HG02588 (cell line): ENCODE data around the gene TGFBR3L.
"Not testable (repeated sequence)": the region's sequence is repeated elsewhere in the genome, so short reads cannot be mapped to it uniquely, and the experiment has no call there.

ENCODE experiments used
- ATAC-seq: cut with Tn5 transposase; IDR thresholded peaks from one replicate; pipeline ENCODE4 v1.9.1; 2021; ENCODE audit warnings: mild to moderate bottlenecking, moderate library complexity; ENCODE audit not compliant: unreplicated experiment

Gene TGFBR3L

DNA sequence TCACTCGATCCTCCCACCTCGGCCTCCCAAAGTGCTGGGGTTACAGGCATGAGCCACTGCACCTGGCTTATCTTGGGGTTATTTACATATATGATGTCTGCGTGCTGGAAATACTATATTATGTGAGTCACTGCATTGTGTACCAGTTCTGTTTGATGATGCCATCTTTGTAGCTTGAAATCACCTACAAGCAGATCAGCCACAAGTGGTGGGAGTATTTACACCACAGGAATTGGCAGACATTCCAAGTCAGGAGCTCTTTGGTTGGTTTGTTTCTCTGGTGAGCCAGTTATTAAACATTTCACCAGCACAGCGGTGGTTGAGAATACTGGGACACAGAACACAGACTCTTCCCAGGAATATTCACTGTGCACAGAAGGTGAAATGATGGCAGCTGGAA lies 33.3 kb downstream of the TGFBR3L start:
- ATAC-seq = no peak

DNA sequence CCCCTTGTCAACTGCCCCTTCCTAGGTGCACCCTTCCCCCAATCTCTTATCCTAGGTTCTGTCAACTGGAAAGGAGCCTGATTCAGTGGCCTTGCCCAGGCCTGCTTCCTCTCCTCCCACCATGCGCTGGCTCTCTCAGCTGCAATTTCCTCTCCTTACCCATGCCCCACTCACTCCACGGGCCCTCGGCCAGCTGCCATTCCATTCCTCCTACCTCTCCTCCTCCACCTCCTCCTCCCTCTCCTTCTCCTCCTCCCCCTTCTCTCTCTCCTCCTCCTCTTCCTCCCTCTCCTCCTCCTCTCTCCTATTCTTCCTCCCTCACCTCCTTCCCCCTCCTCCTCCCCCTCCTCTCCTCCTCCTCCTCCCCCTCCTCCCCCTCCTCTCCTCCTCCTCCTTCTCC lies 38.4 kb downstream of the TGFBR3L start:
- no peak for ATAC-seq

DNA sequence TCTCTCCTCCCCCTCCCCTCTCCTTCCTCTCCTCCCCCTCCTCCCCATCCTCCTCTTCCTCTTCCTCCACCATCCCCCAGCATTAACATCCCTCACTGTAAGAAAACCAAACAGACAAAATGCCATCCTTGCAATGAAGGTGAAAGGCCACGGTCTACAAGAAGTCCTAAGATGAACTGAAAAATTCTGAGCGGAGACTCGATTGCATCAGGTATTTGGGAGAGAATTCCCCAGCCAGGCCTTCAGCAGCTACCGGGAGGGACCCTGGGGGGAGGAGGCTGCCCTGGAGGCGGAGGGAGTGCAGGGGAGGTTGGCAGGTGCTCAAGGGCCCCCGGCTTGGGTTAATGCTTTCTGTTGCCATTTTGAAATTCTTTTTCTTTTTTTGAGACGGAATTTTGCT lies 38.9 kb downstream of the TGFBR3L start:
- ATAC-seq = no peak

DNA sequence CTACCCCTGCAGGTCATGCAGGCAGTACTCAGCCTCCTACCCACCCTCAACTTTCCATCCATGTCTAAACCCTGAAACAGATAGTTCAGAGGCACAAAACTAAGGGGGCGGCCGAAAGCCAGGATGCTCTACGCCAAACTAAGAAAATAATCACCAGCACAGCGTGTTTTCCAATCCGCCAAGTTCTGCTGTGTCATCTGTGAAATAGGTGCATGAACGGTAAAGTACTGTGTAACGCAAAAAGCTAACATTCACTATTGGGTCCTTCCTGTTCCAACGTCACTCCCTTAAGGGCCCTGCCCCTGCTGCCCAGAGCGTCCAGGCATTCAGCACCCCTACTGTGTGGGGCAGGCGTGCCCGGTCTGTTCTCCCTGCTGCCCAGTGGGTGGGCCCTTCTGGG lies 41.1 kb downstream of the TGFBR3L start:
- ATAC-seq = no peak

DNA sequence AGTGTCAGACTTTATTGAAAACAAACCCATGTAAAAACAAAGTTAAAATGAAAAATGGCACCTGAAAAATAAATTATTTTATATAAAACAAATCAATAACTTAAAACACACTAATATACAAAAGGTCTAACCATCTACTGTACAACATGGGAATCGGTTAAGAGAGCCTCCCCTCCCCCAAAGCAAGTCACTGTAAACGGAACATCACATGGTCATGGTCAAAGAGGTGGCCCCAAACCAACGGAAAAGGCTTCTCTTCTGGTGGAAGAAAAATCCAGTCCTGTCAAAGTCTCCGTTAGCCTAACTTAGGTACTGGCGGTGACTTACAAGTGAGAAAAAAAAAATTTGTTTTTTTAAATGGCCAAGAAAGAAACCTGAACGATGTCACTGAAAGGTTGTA lies 44.6 kb downstream of the TGFBR3L start:
- no peak for ATAC-seq

DNA sequence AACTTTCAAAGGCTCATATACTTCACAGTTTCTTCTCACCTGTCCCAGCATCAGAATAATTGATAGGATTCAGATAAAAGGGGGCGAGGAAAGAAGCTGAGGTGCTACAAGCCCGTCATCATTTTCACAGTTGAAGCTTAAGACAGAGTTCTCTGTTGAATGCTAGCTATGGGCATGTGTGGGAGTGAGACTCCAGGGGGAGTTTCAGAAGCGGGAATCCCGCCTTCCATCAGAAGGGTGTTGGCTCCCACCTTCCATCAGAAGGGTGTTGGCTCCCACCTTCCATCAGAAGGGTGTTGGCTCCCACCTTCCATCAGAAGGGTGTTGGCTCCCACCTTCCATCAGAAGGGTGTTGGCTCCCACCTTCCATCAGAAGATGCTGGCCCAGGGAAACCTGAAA lies 46.5 kb downstream of the TGFBR3L start:
- not testable (repeated sequence) for ATAC-seq

DNA sequence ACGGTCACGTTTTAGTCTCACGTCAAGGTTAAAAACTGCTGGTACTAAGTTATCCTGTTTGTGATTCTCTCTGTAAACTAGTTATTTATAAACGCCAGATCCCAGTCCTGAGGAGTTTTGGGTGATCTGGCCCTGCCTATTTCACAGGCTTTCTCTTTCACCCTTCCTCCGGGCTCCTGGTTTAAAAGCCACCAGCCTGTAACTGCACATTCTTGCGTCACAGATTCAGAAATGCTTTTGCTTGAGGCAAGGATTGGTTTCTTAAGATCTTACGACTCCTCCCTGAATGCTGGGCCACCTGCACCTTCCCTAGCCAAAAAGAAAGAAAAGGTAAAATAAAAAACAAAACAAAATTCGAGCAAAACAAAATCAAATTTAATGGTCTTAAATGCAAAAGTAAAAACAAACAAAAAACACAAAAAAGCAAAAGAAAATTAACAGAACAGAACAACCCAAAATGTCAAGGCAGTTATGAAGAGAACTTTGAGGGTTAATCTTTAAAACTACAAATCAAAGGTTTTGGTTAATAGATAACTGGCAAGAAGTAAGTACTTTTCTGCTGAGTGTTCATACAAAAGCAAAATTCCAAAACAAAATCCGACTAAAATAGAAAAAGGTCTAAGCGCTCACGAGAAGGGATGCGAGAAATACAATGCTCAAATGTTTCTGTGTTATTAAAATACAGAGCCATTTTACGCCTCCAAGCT lies 47.4 kb downstream of the TGFBR3L start:
- no peak for ATAC-seq

DNA sequence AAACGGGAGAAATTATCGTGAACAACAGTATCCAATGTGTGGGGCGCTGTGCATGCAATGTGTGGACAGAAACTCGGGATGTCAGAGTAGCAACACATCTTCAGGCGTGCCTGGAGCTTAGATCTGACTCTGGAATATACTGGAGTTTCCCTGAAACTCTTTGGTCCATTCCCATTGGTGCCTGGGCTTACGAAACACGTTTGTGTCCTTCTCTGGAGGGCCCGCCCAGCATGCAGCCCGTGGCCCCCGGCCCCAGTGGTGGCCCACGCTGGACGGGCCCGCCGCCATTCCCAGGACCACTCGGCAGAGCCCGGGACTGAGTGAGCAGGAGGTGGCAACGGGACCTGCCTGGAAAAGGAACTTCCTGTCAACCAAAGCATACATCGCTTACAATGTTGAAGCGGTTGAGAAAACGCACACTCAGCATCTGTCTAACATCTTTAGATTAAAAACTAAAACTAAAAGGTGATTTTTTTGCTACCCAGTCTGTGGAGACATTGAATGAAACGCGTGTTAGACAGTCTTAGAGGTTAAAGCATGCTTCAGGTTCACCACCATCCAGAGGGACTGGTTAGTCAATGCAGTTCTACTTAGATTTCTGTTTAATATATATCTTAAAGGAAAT lies 48.1 kb downstream of the TGFBR3L start:
- ATAC-seq = no peak

DNA sequence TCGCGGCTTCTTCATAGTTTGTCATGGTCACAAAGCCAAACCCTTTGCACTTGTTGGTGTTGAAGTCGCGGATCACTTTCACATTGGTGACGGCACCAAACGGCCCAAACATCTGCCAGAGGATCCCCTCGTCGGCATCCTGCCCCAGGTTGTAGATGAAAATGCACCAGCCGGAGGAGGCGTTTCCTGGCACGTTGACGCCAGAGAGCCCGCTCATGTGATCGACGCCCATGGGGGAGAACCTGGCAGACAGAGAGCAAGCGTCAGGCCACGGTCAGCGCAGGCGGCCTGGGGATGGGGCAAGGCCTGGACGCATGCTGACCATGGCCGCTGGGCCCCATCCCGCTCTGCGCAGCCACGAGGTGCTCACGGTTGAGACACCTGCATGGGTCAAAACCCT lies 48.9 kb downstream of the TGFBR3L start:
- no peak for ATAC-seq

DNA sequence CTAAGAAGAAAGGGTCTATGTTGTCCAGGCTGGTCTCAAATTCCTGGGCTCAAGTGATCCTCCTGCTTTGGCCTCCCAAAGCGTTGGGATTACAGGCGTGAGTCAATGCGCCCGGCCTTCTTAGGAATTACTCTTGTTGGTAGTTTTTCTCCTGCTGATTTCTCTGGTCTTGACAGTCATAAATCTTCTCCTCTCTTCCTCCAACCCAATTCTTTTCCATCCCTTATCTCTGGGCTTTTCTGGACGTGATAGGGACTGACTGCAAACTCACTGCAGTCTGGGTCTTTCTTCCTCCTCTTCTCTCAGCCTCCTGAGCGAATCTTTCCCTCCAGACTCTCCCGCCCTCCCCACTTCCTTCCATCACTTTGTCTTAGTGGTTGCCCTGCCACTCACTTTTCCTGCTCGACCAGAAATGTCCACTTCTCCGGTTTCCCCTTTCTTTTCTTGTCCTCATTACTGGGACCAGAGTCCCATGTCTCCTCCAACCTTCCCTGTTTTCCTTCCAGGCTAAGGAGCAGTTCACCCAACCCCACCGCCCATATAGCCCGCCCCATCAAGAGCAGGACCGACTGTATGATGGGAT lies 50.7 kb downstream of the TGFBR3L start:
- ATAC-seq = no peak

DNA sequence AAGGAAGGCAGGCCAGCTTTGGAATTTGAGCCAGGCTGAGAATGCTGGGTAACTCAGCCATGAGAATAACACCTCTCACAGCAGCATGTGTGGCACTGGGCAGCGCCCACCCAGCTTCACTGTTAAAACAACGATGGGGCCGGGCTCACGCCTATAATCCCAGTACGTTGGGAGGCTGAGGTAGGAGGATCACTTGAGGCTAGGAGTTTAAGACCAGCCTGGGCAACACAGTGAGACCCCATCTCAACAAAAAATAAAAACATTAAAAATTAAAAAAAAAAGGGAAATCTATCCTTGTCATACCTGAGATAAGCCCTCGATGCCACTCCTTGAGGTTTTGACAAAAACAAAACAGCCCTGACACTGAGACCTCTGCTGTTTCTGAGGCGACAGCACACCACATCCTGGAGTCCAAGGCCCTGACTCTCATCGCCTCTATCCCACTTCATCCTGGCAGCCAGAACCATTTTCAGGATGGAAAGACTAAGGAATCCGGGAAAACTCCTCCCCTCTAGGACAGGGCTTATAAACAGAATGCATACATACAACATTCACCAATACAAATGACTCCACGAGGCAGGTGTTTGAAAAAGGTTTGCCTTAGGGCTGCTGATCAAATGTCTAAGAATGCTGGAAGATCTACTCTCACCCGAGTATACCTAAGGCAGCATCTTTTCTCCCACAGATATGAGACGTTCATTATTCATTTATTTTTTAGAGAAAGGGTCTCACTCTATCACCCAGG lies 51.5 kb downstream of the TGFBR3L start:
- no peak for ATAC-seq

DNA sequence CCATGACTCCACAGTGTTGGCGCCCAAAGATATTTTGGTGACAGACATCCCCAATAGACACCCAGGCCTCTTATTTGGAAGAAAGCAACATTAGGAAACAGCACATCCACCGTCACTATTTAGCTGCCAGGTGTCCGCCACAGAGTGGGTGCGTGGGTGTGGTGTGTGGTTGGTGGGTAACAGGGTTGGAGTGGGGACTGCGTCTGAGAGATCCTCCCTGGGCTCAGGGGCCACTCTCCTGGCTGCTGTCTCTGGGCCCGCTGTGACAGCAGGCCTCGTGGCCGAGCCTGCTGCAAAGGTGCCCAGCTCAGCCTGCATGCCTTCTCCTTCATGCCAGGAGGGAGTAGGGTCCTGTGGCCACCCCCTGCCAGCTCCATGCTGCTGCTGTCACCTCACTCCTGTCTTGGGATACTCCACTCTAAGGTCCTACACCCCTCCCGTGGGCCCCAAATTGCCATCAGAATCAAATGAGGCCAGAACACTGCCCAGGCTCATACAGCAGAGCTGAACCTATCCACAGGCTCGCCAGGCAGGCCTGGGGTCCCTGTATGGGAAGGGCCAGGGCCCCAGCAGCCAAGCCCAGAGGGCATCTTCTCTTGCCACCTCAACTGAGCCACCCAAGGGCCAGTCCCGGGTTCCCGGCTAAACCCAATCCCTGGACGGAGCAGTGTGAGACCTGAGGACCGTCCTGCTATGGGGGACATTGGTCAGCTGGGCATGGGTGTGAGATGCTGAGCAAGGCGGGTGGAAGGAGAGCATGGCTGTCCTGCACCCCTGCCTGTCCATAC lies 53.6 kb downstream of the TGFBR3L start:
- ATAC-seq = no peak
